Fibroblast of villous mesenchyme (primary cell): ENCODE results near the gene TMEM53. TPM values are rescaled to one million over a fixed set of nuclear protein-coding genes. Genes with fewer than 3 reads are reported as not detected.

Source experiments
- DNase-seq: peaks from one replicate; pipeline ENCODE4 v3.0.0-alpha.2; 2010; ENCODE audit warnings: low read depth
- H3K4me3 ChIP-seq: 2 replicates; pipeline ENCODE4 v1.5.1; 2011; ENCODE audit warnings: low read depth, mild to moderate bottlenecking, low read length
- CTCF ChIP-seq: IDR thresholded peaks from 2 replicates; pipeline ENCODE4 v1.5.1; 2012; ENCODE audit warnings: low read depth, mild to moderate bottlenecking, low read length; ENCODE audit not compliant: insufficient read depth
- total RNA-seq: library from RNA; depleted of rRNA; stranded (reverse); fragments of >200 nt; gene quantifications from 2 replicates; pipeline ENCODE4 v1.2.3, GENCODE V29; 2012

The TMEM53 gene
- total RNA-seq, 1 donor = 7.3 TPM

GRCh38 chr1:44611866-44612265 lies 62.4 kb downstream of the TMEM53 start:
- TF ChIP-seq CTCF = no peak
- DNase-seq = no peak
- no peak overlapping the region for H3K4me3 ChIP-seq

- H3K4me3 ChIP-seq = no peak overlapping the region
- no peak for DNase-seq
- TF ChIP-seq CTCF = no peak
These were observed 62.9 kb downstream of the TMEM53 start for GRCh38 chr1:44611419-44611818.

DNA sequence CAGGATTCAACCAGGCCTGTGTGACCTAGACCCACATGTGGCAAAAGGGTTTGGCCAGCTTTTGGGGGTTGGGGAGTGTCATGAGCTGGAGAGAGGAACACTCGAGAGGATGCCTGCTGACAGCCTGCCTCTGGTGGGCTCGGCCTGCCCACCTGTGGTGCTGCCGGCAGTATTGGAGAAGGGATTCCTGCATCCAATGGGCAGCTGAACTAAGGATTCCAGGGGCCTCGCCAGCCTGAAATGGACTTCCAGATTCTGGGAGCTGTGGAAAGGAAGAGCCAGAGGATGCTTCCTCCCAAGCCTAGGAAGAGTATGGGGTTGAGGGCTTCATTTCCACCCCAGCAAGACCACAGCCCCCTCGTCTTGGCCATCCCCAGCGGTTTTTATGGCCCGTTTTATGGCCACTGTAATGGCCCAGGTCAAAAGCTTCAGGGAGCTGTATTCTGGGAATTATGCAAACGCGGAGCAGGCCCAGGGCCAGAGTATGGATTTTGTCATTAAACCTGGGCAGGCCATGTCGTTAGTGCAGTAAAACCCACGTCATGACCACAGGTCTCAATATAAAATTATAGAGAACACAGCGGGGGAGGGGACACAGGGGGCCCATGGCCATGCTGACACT lies 63.6 kb downstream of the TMEM53 start:
- no peak for TF ChIP-seq CTCF
- no peak overlapping the region for H3K4me3 ChIP-seq
- DNase-seq = no peak

DNA sequence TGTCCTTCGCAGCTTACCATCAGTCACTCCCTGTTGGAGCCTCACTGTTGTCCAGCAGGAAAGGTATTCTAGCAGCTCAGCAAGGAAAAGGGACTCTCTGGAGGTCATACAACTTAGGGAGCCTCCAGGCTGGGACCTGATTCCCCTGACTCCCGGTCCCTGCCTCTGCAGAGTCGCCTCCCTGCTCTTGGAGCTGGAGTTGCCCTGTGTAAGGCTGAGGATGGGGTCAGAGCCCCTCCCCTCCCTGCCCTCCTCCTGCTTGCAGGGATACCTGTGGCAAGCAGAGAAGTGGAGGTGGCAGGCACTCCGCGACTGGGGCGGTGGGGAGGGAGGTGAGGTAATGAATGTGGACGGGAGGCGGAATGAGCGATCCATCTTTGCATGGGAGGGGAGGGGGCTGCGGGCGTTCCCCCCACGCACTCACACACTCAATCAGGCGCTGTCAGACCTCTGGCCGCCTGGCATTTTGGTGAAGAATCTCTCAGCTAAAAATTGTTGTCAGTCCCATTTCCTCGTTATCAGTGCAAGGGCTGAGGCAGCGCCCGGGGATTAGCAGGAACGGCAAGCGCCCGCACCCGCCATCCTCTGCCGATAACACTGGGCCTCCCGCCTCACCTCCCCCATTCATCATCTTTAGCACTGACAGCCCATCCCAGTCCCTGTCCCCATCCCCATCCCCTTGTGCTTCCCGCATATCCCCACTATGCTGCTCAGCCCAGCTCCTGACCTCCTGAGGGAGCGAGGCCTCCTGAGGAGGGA lies 64.3 kb downstream of the TMEM53 start:
- no peak for TF ChIP-seq CTCF
- no peak for DNase-seq
- H3K4me3 ChIP-seq = no peak overlapping the region

DNA sequence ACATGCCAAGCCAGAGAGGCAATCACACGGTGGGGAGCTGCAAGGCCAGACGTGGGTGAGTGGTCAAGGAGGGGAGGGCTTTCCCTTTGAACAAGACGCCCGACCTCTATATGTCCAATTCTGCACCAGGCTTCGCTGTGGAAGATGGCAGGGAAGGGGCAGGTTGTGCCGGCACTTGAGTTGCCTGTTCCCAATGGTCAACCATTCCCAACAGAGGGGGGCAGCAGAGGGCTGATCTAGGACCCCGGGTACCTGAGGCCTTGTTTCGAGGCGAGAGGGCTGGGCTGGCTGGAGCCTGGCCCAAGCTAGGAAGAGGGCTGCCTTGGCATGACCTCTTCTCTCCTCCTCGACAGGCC lies 64.9 kb downstream of the TMEM53 start:
- DNase-seq = peak; percentile 49
- H3K4me3 ChIP-seq = no peak overlapping the region

DNA sequence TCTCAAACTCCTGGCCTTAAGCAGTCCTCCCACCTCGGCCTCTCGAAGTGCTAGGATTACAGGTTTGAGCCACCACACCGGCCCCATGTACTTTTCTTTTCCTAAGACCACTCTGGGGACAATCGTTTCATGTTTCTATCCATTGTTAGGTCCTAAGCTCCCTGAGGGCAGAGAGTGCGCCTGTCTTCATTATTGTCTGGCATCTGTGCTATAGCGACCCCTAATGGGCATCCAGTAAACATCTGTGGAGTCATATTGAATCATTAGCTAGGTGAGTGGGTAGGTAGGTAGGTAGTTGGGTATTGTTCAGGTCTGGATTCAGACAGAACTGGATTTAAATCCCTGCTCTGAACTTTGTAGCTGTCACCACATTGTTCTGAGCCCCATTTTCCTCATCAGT lies 66.1 kb downstream of the TMEM53 start:
- peak; percentile 33 for TF ChIP-seq CTCF
- H3K4me3 ChIP-seq = no peak overlapping the region
- no peak for DNase-seq

More for the DNA sequence above, 64.9 kb downstream of the TMEM53 start:
- TF ChIP-seq CTCF = peak; percentile 60

- TF ChIP-seq CTCF = no peak
- no peak overlapping the region for H3K4me3 ChIP-seq
- DNase-seq = no peak
These were observed 67.5 kb downstream of the TMEM53 start for GRCh38 chr1:44606701-44607281.
